ENCODE measurements around the gene CDIPT.

The CDIPT gene

GRCh38 chr16:29901607-29901945 is 38.5 kb upstream of the CDIPT start:
- TF ChIP-seq EGR1 (IDR thresholded peaks at IDR 0.05) (no peak), CREB1 (IDR thresholded peaks at IDR 0.05; ENCODE audit: low read depth) (no peak), NFIC (IDR thresholded peaks at IDR 0.05) (no peak), USF1 (IDR thresholded peaks at IDR 0.05) (no peak), REST (IDR thresholded peaks at IDR 0.05; ENCODE audit: low read depth) (no peak), RAD21 (IDR thresholded peaks at IDR 0.05; ENCODE audit: low read depth) (no peak), YY1 (IDR thresholded peaks at IDR 0.05; ENCODE audit: low read depth) (no peak), TEAD4 (IDR thresholded peaks at IDR 0.05) (no peak), MAX (IDR thresholded peaks at IDR 0.05) (no peak), TCF12 (IDR thresholded peaks at IDR 0.05; ENCODE audit: low read depth) (no peak), ZBTB7A (IDR thresholded peaks at IDR 0.05; ENCODE audit: low read depth) (no peak), TAF1 (IDR thresholded peaks at IDR 0.05; ENCODE audit: low read depth) (no peak), CEBPB (IDR thresholded peaks at IDR 0.05) (no peak), EP300 (IDR thresholded peaks at IDR 0.05; ENCODE audit: borderline replicate concordance) (no peak)

GRCh38 chr16:29900888-29901606 is 38.0 kb upstream of the CDIPT start:
- TF ChIP-seq USF1 (IDR thresholded peaks at IDR 0.05), result no peak
- TF ChIP-seq TAF1 (IDR thresholded peaks at IDR 0.05; ENCODE audit: low read depth), result no peak
- TF ChIP-seq YY1 (IDR thresholded peaks at IDR 0.05; ENCODE audit: low read depth), result no peak
- no peak for TF ChIP-seq FOXM1 (IDR thresholded peaks at IDR 0.05; ENCODE audit: borderline replicate concordance, low read depth)
- TF ChIP-seq NFIC (IDR thresholded peaks at IDR 0.05), result no peak
- no peak for TF ChIP-seq TCF12 (IDR thresholded peaks at IDR 0.05; ENCODE audit: low read depth)
- TF ChIP-seq CEBPB (IDR thresholded peaks at IDR 0.05), result no peak
- no peak for TF ChIP-seq TEAD4 (IDR thresholded peaks at IDR 0.05)
- TF ChIP-seq CREB1 (IDR thresholded peaks at IDR 0.05; ENCODE audit: low read depth), result no peak
- TF ChIP-seq REST (IDR thresholded peaks at IDR 0.05; ENCODE audit: low read depth), result no peak
- TF ChIP-seq EGR1 (IDR thresholded peaks at IDR 0.05), result no peak
- no peak for TF ChIP-seq EP300 (IDR thresholded peaks at IDR 0.05; ENCODE audit: borderline replicate concordance)
- TF ChIP-seq MAX (IDR thresholded peaks at IDR 0.05), result no peak
- TF ChIP-seq RAD21 (IDR thresholded peaks at IDR 0.05; ENCODE audit: low read depth), result no peak
- TF ChIP-seq ZBTB7A (IDR thresholded peaks at IDR 0.05; ENCODE audit: low read depth), result no peak

GRCh38 chr16:29900102-29900887 is 37.3 kb upstream of the CDIPT start, which contains the start of gene ASPHD1:
Gene ASPHD1 (plus strand): TSS chr16:29900488. CDS start chr16:29900972, 484 bp downstream.
- TF ChIP-seq EGR1 (IDR thresholded peaks at IDR 0.05), result 0 out of 2 replicates have a peak, but pooled peaks have one; percentile 28
- no peak for TF ChIP-seq NFIC (IDR thresholded peaks at IDR 0.05)
- TF ChIP-seq TCF12 (IDR thresholded peaks at IDR 0.05; ENCODE audit: low read depth), result no peak
- no peak for TF ChIP-seq TEAD4 (IDR thresholded peaks at IDR 0.05)
- TF ChIP-seq MAX (IDR thresholded peaks at IDR 0.05), result peak; percentile 76
- TF ChIP-seq TAF1 (IDR thresholded peaks at IDR 0.05; ENCODE audit: low read depth), result 0 out of 2 replicates have a peak, but pooled peaks have one; percentile 12
- TF ChIP-seq USF1 (IDR thresholded peaks at IDR 0.05), result peak; percentile 62
- TF ChIP-seq RAD21 (IDR thresholded peaks at IDR 0.05; ENCODE audit: low read depth), result no peak
- TF ChIP-seq CREB1 (IDR thresholded peaks at IDR 0.05; ENCODE audit: low read depth), result no peak

GRCh38 chr16:29899516-29900101 is 36.6 kb upstream of the CDIPT start, which contains the start of gene SEZ6L2:
Gene SEZ6L2 (minus strand): TSS chr16:29899550. CDS start chr16:29899019, 531 bp downstream.
- TF ChIP-seq CREB1 (IDR thresholded peaks at IDR 0.05; ENCODE audit: low read depth) (peak; percentile 33; the same call in 1 of the 2 replicates), NFIC (IDR thresholded peaks at IDR 0.05) (no peak), CEBPB (IDR thresholded peaks at IDR 0.05) (no peak), TCF12 (IDR thresholded peaks at IDR 0.05; ENCODE audit: low read depth) (peak; percentile 29; the same call in 1 of the 2 replicates), USF1 (IDR thresholded peaks at IDR 0.05) (no peak), REST (IDR thresholded peaks at IDR 0.05; ENCODE audit: low read depth) (peak; percentile 95), TAF1 (IDR thresholded peaks at IDR 0.05; ENCODE audit: low read depth) (0 out of 2 replicates have a peak, but pooled peaks have one; percentile 15), FOXM1 (IDR thresholded peaks at IDR 0.05; ENCODE audit: borderline replicate concordance, low read depth) (no peak), RAD21 (IDR thresholded peaks at IDR 0.05; ENCODE audit: low read depth) (no peak), EGR1 (IDR thresholded peaks at IDR 0.05) (no peak), ZBTB7A (IDR thresholded peaks at IDR 0.05; ENCODE audit: low read depth) (peak; percentile 61)

All from Ishikawa (cell line).